ENCODE results near the gene MERTK.

DNA sequence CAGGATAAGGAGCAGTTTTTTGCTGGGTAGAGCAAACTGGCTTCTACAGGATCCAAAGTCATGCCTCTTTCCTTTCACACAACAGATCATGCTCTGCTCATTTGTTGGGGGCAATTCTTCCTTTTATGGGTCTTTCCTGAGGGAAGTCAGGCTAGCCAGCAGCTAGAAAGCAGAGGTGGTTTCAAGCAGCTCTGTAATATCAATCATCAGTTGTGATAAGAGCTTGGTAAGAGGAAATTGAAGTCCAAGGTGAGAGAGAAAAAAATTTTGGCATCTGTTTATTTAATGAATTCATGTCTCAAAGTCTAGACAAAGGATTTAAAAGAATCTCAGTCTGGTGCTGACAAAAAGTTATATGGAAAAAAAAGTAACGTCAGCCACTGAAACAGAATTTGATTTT is 162.9 kb downstream of the MERTK start:
- TF ChIP-seq, protein P1, sequence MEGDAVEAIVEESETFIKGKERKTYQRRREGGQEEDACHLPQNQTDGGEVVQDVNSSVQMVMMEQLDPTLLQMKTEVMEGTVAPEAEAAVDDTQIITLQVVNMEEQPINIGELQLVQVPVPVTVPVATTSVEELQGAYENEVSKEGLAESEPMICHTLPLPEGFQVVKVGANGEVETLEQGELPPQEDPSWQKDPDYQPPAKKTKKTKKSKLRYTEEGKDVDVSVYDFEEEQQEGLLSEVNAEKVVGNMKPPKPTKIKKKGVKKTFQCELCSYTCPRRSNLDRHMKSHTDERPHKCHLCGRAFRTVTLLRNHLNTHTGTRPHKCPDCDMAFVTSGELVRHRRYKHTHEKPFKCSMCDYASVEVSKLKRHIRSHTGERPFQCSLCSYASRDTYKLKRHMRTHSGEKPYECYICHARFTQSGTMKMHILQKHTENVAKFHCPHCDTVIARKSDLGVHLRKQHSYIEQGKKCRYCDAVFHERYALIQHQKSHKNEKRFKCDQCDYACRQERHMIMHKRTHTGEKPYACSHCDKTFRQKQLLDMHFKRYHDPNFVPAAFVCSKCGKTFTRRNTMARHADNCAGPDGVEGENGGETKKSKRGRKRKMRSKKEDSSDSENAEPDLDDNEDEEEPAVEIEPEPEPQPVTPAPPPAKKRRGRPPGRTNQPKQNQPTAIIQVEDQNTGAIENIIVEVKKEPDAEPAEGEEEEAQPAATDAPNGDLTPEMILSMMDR (IDR thresholded peaks at IDR 0.05; ENCODE audit: insufficient read depth, low read depth, low read length): no peak
- no peak for TF ChIP-seq EZH2 (IDR thresholded peaks at IDR 0.05; ENCODE audit: insufficient read depth, low read length)

All from astrocyte (in vitro differentiated cells and primary cell).